Caki2 (cell line): ENCODE data around the gene IGFLR1. TPM values are rescaled to one million over a fixed set of nuclear protein-coding genes. Genes with fewer than 3 reads are reported as not detected.
"Not testable (repeated sequence)": the region's sequence is repeated elsewhere in the genome, so short reads cannot be mapped to it uniquely, and the experiment has no call there.

Experiments
- DNase-seq: peaks from one replicate; pipeline ENCODE4 v3.0.0-alpha.2; 2015; ENCODE audit warnings: low read depth
- in situ Hi-C: cut with HindIII; loops from 2 replicates; pipeline ENCODE4 v1.10.0; 2016; ENCODE audit warnings: low sequenced_read_pairs, low pct_unique_long_range_greater_than_20kb, mixed read lengths
- total RNA-seq: library from RNA; depleted of rRNA; stranded (reverse); fragments of >200 nt; shearing (Covaris generic); gene quantifications from 2 replicates; pipeline ENCODE4 v1.2.3, GENCODE V29; 2014; ENCODE audit warnings: low replicate concordance

The IGFLR1 gene
- total RNA-seq, 1 experiment from 2014 or later = 10.1 TPM

DNA sequence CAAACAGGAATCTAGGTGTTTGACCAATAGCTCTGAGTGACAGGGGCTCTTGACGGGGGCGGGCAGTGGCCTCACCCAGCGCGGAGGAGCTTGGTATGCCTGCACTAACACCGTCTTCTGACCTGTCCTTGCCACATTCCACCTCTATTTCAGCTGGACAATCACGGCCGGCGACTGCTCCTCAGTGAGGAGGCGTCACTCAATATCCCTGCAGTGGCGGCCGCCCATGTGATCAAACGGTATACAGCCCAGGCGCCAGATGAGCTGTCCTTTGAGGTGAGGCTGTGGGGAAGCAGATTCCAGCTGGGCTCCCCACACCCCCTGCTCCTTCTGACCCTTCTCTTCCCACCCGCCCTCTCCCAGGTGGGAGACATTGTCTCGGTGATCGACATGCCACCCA is 37.8 kb upstream of the IGFLR1 start:
- in situ Hi-C loops = no loop called here
- DNase-seq = no peak

DNA sequence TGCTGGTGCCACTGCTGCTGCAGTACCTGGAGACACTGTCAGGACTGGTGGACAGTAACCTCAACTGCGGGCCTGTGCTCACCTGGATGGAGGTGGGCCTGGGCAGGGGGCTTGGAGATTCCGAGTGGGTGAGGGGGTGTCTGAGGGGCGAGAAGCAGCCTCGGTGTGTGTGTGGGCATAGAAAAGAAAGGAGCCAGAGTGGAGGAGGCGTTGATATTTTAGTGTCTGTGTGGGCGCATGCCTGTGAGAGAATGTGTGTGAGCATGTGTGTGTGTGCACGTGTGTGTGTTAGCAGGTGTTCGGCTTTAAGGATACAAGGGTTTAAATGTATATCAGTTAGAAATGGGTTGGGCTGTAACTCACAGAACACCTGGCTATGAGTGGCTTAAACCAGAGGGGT is 36.8 kb upstream of the IGFLR1 start:
- in situ Hi-C loops = no loop called here
- no peak for DNase-seq

DNA sequence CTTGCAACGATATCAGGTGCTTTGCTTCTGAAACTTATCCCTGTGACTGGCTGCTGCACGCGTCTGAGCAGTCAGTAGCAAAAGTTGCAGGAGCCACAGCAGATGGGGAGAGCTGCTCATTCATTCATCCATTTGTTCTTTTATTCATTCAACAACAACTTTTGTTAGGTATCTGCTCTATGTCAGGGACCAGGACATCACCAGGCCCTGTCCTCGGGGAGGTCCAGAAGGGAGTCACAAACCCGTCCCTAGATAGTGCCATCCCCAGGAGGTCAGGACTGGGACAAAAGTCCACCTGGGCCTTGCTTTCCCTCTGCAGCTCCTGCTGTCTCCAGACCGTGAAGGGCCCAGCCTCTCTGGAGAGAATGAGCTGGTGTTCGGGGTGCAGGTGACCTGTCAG is 35.7 kb upstream of the IGFLR1 start:
- DNase-seq = no peak
- in situ Hi-C loops = no loop called here

DNA sequence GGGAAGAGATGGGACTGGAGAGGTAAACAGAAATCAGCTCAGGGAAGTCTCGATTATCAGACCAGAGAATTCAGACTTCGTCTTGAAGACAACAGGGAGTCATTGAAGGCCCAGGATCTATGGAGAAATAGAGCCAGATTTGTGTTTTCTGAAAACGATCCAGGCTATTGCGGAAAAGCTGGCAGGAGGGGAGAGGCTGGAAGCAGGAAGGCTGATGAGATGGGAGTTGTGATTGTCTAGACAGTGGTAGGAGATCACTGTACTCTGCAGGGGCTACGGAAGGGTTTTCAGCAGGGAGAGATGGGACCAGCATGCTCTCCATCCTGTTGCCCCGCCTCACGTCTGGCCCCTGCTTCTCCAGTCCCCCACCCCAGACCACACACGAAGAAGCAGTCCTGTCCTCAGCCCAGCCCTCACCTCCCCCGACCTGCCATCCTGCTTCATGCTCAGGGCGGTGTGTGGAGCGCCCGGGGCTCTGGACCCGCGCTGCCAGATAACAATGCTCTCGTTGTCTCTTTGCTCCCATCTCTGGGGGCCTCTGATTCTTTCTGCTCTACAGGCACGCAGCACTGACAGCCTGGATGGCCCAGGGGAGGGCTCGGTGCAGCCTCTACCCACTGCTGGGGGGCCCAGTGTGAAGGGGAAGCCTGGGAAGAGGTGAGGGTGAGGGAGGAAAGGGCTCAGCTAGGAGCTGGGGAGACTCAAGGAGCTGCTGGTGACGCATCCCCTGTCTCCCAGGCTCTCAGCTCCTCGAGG is 35.0 kb upstream of the IGFLR1 start:
- DNase-seq = no peak
- in situ Hi-C loops = no loop called here

DNA sequence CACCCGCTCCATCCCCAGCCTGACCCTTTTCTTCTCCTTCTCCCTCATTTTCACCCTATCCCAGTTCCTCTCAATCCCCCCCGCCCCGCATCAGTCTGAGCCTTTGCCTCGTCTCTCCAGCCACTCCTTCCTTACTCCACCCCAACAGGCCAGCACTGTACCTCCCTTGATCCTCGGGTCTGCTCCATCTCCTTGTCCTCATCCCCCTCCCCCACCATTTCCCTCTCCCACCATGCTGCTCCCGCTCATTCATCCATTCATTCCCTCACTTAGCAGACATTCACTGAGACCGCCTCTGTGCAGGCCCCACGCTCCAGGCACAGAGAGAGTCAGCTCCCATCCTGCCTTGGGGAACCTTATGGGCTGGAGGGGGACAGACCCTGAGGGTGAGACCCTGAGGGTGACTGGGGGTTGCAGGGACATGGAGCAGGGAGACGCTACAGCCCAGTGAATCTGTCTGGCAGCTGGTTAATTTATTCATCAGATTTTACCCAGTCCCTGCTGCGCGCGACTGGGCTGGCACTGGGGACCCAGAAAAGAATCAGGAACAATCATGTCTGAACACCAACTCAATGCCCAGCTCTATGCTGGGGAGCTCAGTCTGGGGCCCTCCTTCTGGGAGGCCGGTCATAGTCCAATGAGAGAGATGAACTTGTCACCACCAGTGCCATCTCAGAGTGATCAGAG is 34.0 kb upstream of the IGFLR1 start:
- in situ Hi-C loops = no loop called here
- no peak for DNase-seq

DNA sequence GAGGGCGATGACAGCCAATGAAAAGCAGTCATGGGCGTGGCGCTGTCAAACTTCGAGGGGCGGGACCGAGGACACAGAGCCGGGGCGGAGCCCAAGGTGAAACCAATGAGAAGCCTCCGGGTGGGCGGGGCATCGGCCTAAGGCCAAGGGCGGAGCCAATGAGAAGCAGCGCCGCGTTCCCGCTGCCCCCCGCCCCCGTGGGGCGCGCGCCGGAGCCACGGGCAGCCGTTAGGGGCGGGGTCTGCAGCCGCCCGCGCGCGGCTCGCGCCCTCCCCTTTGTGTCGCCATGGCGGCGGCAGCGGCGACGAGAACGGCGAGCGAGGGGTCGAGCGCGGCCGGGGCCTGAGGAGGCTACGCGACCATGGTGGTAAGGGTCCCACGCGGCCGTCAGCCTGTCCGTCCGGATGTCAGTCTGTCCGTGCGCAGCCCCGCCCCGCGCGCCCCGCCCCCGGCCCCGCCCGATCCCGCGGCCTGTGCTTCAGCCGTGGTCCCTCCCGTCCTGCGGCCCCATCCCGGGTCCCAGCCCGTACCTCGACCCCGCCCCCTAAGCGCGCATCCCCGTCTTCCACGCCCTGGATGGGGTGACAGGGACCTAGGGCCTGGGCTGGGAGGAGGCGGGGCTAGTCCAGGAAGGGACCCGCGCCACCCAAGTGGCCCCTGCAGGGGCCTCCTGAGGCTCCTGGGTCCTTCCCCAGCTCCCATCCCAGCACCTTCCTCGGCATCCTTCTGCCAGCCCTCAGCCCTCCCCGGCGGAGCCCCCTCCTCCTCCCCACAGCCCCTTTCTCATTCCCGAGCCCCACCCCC is 33.2 kb upstream of the IGFLR1 start, which contains the start of gene ARHGAP33:
ARHGAP33 (plus strand) TSS at position 267 of the 804 bp plus-strand sequence; CDS start at position 362, 95 bp downstream.
- in situ Hi-C loops = no loop called here
- peak; percentile 96 for DNase-seq

DNA sequence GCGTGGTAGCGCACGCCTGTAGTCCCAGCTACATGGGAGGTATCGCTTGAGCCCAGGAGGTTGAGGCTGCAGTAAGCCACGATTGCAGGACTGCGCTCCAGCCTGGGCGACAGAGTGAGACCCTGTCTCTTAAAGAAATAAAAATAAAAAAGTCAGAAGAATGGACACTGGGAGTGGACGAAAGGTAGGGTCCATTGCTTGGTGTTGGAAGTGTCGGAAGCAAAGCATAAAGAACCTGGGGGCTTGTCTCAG is 32.7 kb upstream of the IGFLR1 start:
- DNase-seq = no peak
- in situ Hi-C loops = no loop called here

DNA sequence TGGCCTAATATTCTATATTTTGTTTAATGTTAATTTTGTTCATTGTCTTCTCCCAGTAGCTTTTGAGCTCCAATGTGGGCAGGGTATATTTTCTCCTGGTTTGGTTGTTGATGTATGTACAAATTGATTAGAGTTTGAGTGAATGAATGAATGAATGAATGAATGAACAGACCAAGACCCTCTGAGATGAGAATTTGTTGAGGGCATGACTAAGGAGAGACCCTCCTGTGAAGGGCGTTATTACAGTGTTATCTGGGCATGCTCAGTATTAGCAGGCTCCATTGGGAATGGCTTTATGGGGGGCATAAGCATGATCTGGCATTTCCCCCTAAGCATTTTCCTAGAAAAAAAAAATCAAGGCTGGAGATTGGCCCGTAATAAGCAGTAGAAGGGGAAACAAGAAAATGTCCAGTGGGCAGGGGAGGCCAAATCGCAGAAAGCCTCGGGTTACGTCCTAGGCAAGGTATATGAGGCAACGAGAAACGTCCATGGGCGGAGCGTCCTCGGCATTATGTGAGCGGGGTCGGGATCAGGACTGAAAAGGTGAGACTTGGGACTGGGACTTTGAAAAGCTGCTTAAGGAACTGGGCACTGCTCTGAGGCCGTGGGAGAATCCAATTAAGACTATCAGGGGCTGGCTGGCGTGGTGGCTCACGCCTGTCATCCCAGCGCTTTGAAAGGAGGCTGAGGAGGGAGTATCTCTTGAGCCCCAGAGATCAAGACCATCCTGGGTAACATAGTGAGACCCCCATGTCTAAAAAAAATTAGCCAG is 32.2 kb upstream of the IGFLR1 start:
- no peak for DNase-seq
- in situ Hi-C loops = no loop called here

DNA sequence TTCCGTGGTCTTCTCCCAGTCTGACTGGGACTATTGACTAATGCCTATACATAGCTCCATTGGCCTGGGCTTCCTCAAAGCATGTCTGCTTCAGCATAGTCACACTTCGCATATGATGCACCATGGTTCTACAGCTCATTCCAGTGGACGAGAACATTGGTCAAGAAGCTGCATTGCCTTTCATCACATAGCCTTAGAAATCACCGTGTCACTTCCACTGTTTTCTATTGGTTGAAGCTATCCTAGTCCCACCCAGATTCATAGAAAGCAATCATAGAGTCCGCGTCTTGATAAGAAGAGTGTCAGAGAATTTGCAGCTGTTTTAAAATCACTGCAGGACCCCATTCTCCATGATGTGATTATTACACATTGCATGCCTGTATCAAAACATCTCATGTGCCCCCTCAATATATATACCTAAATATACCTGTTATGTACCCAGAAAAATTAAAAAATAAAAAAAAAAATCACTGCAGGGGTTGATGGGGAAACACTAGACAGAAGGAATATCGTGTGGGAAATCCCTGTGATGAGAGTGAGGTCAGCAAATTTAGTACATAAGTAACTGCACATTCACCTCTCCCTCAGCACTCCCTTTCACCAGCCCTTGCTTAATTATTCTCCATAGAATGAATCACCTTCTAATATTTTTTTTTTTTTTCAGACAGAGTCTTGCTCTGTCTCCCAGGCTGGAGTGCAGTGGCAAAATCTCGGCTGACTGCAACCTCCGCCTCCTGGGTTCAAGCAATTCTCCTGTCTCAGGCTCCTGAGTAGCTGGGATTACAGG is 31.0 kb upstream of the IGFLR1 start:
- peak; percentile 88 for DNase-seq
- in situ Hi-C loops = no loop called here

DNA sequence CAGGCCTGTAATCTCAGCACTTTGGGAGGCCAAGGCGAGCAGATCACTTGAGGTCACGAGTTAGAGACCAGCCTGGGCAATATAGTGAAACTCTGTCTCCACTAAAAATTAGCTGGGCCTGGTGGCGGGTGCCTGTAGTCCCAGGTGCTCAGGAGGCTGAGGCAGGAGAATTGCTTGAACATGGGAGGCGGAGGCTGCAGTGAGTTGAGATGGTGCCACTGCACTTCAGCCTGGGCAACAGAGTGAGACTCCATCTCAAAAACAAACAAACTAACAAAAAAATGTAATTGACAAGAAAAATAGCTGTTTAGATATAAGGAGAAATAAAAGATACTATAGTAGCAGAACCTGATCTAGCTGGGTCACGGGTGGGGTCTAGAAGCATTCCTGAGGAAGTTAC is 30.1 kb upstream of the IGFLR1 start:
- in situ Hi-C loops, DNase-seq: not testable (repeated sequence)

DNA sequence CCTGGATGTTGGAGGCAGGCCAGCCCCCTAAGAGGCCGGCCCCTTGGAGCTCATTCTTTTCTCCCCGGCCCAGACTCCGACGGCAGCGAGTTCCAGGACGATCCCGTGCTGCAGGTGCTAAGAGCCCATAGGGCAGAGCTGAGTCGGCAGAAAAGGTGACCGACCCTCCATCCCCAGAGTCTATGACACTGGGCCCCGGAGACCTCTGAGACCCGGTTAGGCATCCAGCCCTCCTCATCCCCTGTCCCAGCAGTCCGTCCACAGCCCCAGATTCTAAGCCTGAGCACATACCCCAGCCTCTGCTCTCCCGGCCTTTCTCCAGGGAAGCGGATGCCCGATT is 25.8 kb upstream of the IGFLR1 start:
- in situ Hi-C loops = no loop called here
- no peak for DNase-seq

DNA sequence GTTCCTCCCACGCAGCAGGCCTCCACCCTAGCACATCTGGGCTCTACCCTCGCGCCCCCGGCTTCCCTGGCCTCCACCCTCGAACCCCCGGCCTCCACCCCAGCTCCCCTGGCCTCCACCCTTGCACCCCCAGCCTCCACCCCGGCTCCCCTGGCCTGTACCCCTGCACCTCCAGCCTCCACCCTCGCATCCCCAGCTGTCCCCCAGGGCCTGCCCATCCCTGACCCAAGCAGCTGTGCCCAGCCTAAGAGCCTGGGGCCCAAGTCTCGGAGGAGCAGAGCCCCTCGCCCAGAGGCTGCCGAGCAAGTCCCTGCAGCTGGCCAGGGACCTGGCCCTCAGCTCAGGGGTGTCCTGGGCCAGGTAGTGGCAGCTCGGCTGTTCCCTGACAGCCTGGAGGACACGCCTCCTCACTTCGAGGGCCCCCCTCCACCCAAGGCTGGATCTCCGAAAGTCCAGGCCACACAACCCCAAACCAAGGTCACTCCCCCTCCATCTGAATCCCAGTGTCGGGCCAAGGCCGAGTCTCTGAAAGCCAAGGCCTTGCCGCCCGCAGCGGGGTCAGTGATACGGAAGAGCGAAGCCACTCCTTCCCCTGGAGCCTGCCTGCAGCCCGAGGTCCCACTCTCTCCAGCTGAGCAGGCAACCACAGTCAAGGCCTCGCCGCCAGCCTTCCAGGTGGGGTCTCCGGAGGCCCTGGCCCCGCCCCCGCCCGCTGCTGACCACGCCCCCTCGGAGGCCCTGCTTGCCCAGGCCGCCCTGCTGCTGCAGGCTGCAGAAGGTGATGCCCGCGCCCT is 25.2 kb upstream of the IGFLR1 start:
- in situ Hi-C loops = no loop called here
- DNase-seq = peak; percentile 85

DNA sequence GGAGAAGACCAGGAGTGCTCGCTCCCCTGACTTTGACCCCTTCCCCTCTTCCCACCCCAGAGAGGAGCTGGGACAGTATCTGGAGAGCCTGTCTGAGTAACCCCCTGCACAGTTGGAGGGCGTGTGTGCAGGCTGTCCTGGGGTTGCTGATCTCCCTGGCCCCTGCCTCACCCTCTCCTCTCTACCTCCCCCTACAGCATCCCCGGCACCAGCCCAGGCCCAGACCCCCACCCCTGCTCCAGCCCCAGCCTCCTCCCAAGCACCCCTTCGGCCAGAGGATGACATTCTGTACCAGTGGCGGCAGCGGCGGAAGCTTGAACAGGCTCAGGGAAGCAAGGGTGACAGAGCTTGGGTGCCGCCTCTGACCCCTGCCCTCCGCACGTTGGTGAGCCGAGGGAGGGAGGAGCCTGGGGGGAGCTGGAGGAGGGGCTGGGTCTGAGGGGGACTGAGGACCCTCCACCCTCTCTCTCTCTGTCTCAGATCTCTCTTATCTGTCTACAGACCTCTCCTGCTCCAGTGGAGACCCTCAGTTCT is 24.4 kb upstream of the IGFLR1 start:
- in situ Hi-C loops = no loop called here
- DNase-seq = no peak

DNA sequence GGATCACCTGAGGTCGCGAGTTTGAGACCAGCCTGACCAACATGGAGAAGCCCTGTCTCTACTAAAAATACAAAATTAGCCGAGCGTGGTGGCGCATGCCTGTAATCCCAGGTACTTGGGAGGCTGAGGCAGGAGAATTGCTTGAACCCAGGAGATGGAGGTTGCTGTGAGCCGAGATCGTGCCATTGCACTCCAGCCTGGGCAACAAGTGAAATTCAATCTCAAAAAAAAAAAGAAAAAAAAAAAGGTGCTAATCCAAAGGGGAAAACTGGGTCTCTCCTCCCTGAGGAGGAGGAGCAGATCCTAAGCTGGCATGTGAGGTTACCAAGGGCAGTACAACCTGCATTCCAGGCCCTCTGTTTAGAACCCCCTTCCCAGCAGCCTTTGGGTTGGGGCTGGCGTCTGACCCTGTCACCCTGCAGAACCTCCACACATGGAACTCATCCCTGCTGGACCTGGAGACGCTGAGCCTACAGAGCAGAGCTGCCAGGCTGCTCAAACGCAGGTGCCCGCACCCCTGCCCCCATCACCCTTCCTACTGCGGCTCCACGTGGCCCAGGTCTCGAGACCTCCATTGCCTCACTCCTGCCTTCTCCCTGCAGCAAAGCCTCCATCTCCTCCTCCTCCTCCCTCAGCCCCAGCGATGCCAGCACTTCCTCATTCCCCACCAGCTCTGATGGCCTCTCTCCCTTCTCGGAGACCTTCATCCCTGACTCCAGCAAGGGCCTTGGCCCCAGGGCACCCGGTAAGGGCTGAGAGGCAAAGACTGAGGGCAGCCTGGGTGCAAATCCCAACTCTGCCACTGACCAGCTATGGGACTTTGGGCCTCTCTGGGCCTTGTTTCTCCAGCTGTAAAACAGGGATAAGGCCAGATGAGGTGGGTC is 22.4 kb upstream of the IGFLR1 start:
- in situ Hi-C loops = no loop called here
- no peak for DNase-seq

DNA sequence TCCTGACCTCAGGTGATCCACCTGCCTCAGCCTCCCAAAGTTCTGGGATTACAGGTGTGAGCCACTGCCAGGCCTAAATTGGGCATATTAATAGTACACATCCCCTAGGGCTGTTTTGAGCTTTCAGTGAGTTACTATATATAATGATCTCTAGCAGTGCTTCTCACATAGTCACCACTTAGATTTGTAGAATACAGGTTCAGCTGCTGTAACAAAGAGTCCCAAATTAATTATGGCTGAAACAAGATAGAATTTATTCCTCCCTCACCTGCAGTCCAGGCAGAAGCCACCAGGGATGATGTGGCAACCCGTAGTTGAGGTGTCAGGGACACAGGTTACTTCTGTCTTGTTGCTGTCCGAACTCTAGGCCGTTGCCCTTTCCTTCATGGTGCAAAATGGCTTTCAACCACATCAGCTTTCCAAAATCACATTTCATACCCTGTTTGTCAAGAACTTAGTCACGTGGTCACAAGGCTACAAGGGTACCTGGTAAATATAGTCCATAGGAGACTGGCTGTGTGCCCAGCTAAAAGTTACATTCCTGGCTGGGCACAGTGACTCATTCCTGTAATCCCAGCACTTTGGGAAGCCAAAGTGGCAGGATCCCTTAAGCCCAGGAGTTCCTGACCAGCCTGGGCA is 18.6 kb upstream of the IGFLR1 start:
- DNase-seq = no peak
- in situ Hi-C loops = no loop called here

DNA sequence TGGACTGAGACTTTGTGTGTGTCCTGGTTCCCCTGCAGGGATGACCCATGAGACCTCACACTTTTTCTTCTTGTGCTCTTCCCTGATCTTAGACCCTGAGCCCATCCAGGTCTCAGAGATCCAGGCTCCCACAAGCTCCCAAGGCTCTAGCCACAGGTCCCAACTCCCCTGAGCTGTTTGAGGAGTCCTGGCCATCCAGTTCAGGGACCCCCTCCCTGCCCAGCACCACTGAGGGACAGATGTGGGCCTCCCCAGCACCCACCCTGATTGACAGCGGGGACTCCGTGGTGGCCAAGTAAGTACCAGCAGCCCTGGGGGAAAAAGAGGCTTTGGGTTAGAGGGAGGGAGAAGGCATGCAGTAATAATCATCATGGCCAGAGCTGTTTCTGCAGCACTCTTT is 17.4 kb upstream of the IGFLR1 start:
- in situ Hi-C loops = no loop called here

More for the DNA sequence above, 17.4 kb upstream of the IGFLR1 start:
- no peak for DNase-seq
